Stimulated activated CD4-positive, alpha-beta T cell treated with anti-CD3 and anti-CD28 coated beads, Interleukin-4, amount 100 ng/mL, for 1 hour (primary cell): Measurements from ENCODE around the gene EIF3K.
"Not testable (repeated sequence)": the region's sequence is repeated elsewhere in the genome, so short reads cannot be mapped to it uniquely, and the experiment has no call there.

Experiments
- DNase-seq: peaks from one replicate; pipeline ENCODE4 v3.0.0-alpha.2; 2020

The EIF3K gene

GRCh38 chr19:38619361-38620174 lies 580 bp downstream of the EIF3K start:
- no peak for DNase-seq

GRCh38 chr19:38624822-38625221 lies 5.8 kb downstream of the EIF3K start:
- no peak for DNase-seq

GRCh38 chr19:38626401-38626800 lies 7.4 kb downstream of the EIF3K start:
- no peak for DNase-seq

- no peak for DNase-seq
Observed at GRCh38 chr19:38629568-38629967, 10.6 kb downstream of the EIF3K start.

- DNase-seq, result not testable (repeated sequence)
Observed at GRCh38 chr19:38631301-38631700, 12.3 kb downstream of the EIF3K start.

- not testable (repeated sequence) for DNase-seq
Observed at GRCh38 chr19:38631811-38632475, 13.0 kb downstream of the EIF3K start.

GRCh38 chr19:38632476-38633213 lies 13.7 kb downstream of the EIF3K start:
- DNase-seq, result no peak

- DNase-seq, result peak; percentile 73
Observed at GRCh38 chr19:38634757-38635482, 15.9 kb downstream of the EIF3K start.

GRCh38 chr19:38635483-38636399 lies 16.8 kb downstream of the EIF3K start:
- DNase-seq, result no peak

- no peak for DNase-seq
Observed at GRCh38 chr19:38638461-38638860, 19.5 kb downstream of the EIF3K start.

- no peak for DNase-seq
Observed at GRCh38 chr19:38639679-38640078, 20.7 kb downstream of the EIF3K start.

GRCh38 chr19:38640368-38640767 lies 21.4 kb downstream of the EIF3K start:
- DNase-seq, result no peak

GRCh38 chr19:38642176-38642575 lies 23.2 kb downstream of the EIF3K start:
- DNase-seq, result no peak

GRCh38 chr19:38644719-38645118 lies 25.7 kb downstream of the EIF3K start:
- no peak for DNase-seq

- peak; percentile 100 for DNase-seq
Observed at GRCh38 chr19:38647368-38647965, 28.5 kb downstream of the EIF3K start, which contains the start of gene ACTN4. TSS of gene ACTN4 (plus strand) at chr19:38647649. CDS start at chr19:38647746, 97 bp downstream.

GRCh38 chr19:38647966-38648768 lies 29.2 kb downstream of the EIF3K start:
- DNase-seq, result no peak

- no peak for DNase-seq
Observed at GRCh38 chr19:38648769-38649304, 29.8 kb downstream of the EIF3K start.

GRCh38 chr19:38649305-38650171 lies 30.6 kb downstream of the EIF3K start:
- DNase-seq, result no peak

GRCh38 chr19:38650172-38650775 lies 31.3 kb downstream of the EIF3K start:
- DNase-seq, result no peak
